Hepatocyte (in vitro differentiated cells): ENCODE data around the gene P2RX1.

ENCODE experiments used
- CTCF ChIP-seq: fragments of 200-600 bp; sonication (generic); IDR thresholded peaks from 2 replicates; pipeline ENCODE4 v1.5.1; 2016; ENCODE audit warnings: antibody characterized with exemption, mild to moderate bottlenecking; ENCODE audit not compliant: poor library complexity
- EZH2 ChIP-seq: fragments of 200-600 bp; sonication (generic); IDR thresholded peaks from 2 replicates; pipeline ENCODE4 v1.6.1; 2016; ENCODE audit warnings: antibody characterized with exemption, mild to moderate bottlenecking, borderline replicate concordance
- EZH2phosphoT487 ChIP-seq: fragments of 200-600 bp; sonication (generic); IDR thresholded peaks from one replicate; pipeline ENCODE4 v1.6.1; 2018; ENCODE audit warnings: antibody characterized with exemption, mild to moderate bottlenecking, low read depth, moderate library complexity; ENCODE audit not compliant: unreplicated experiment, severe bottlenecking

- TF ChIP-seq EZH2 = no peak
- no peak for TF ChIP-seq CTCF
- no peak for TF ChIP-seq EZH2phosphoT487
Measured at GRCh38 chr17:3955673-3955988, 39.4 kb upstream of the P2RX1 start.
